DND-41 (cell line): Measurements from ENCODE around the gene AGAP2.

Experiments
- ATAC-seq: fragments of 200-7000 bp; cut with Tn5 transposase; 3 replicates; pipeline ENCODE4 v1.9.1; 2021; ENCODE audit warnings: low read depth; ENCODE audit not compliant: insufficient read depth
- DNase-seq: peaks from one replicate; pipeline ENCODE4 v3.0.0-alpha.2; 2020
- H2AFZ ChIP-seq: 2 replicates; pipeline ENCODE4 v1.6.0; 2012; ENCODE audit warnings: low read depth, low read length
- H3K27ac ChIP-seq: 2 replicates; pipeline ENCODE4 v1.5.1; 2012; ENCODE audit warnings: low read length, inconsistent platforms
- H3K27me3 ChIP-seq: fragments of 200-600 bp; sonication (generic); 2 replicates; pipeline ENCODE4 v1.6.0; 2012; ENCODE audit warnings: low read length, mild to moderate bottlenecking, inconsistent platforms; ENCODE audit not compliant: insufficient read depth, poor library complexity
- H3K36me3 ChIP-seq: 2 replicates; pipeline ENCODE4 v1.5.1; 2012; ENCODE audit warnings: low read length, inconsistent platforms; ENCODE audit not compliant: insufficient read depth
- H3K4me1 ChIP-seq: 2 replicates; pipeline ENCODE4 v1.5.1; 2012; ENCODE audit warnings: mild to moderate bottlenecking, low read length; ENCODE audit not compliant: insufficient read depth
- H3K4me2 ChIP-seq: 2 replicates; pipeline ENCODE4 v1.6.0; 2012; ENCODE audit warnings: mild to moderate bottlenecking, moderate library complexity, low read length, inconsistent platforms; ENCODE audit not compliant: insufficient read depth
- H3K4me3 ChIP-seq, 2 experiments: fragments of 200-600 bp in 1 of 2; shearing (Covaris generic) in 1 of 2; 2 replicates each; pipeline ENCODE4 v1.5.1; 2012 to 2016; ENCODE audit warnings: inconsistent platforms in 2 of 2, low read length in 2 of 2, mild to moderate bottlenecking in 2 of 2, low read depth in 1 of 2, moderate library complexity in 1 of 2
- H3K79me2 ChIP-seq: 2 replicates; pipeline ENCODE4 v1.6.0; 2012; ENCODE audit warnings: low read length, inconsistent platforms; ENCODE audit not compliant: insufficient read depth
- H3K9ac ChIP-seq: 2 replicates; pipeline ENCODE4 v1.6.0; 2012; ENCODE audit warnings: low read depth, mild to moderate bottlenecking, inconsistent platforms, low read length, moderate library complexity
- H3K9me3 ChIP-seq: 2 replicates; pipeline ENCODE4 v1.5.1; 2012; ENCODE audit warnings: low read length, moderate library complexity, mild to moderate bottlenecking, inconsistent platforms; ENCODE audit not compliant: insufficient read depth, severe bottlenecking
- H4K20me1 ChIP-seq: 2 replicates; pipeline ENCODE4 v1.6.0; 2012; ENCODE audit warnings: low read length; ENCODE audit not compliant: insufficient read depth
- CTCF ChIP-seq: IDR thresholded peaks from 2 replicates; pipeline ENCODE4 v1.5.1; 2012; ENCODE audit warnings: borderline replicate concordance, low read length, moderate library complexity, mild to moderate bottlenecking; ENCODE audit not compliant: poor library complexity, severe bottlenecking; ENCODE audit errors: extremely low read depth
- EZH2 ChIP-seq: IDR thresholded peaks from 3 replicates; pipeline ENCODE4 v1.6.1; 2012; ENCODE audit warnings: borderline replicate concordance, low read depth, mild to moderate bottlenecking, moderate library complexity, low read length, inconsistent platforms; ENCODE audit not compliant: severe bottlenecking

The AGAP2 gene

GRCh38 chr12:57777911-57778310 is 39.4 kb upstream of the AGAP2 start:
- no peak overlapping the region for H2AFZ ChIP-seq
- no peak for DNase-seq
- no peaks in the 10 kb centered on the region; the same call in 1 of the 2 replicates for H4K20me1 ChIP-seq
- ATAC-seq = no peak
- H3K4me3 ChIP-seq = no peak overlapping the region
- H3K27ac ChIP-seq = no peak overlapping the region
- no peaks in the 10 kb centered on the region for H3K9me3 ChIP-seq
- peaks cover 6% of the 10 kb centered on the region for H3K79me2 ChIP-seq
- no peak overlapping the region for H3K4me2 ChIP-seq
- H3K9ac ChIP-seq = no peak overlapping the region
- H3K27me3 ChIP-seq = no peaks in the 10 kb centered on the region
- peaks cover 8% of the 10 kb centered on the region; the same call in 1 of the 2 replicates for H3K36me3 ChIP-seq
- peaks cover 28% of the 10 kb centered on the region for H3K4me1 ChIP-seq
- TF ChIP-seq CTCF (no peak), EZH2 (no peak)

- no peak overlapping the region for H2AFZ ChIP-seq
- no peaks in the 10 kb centered on the region for H3K27me3 ChIP-seq
- TF ChIP-seq CTCF (no peak), EZH2 (no peak)
- no peak overlapping the region for H3K4me3 ChIP-seq
- peaks cover 6% of the 10 kb centered on the region for H3K79me2 ChIP-seq
- no peaks in the 10 kb centered on the region for H4K20me1 ChIP-seq
- H3K9ac ChIP-seq = no peak overlapping the region
- H3K4me2 ChIP-seq = no peak overlapping the region
- H3K27ac ChIP-seq = no peak overlapping the region
- peaks cover 30% of the 10 kb centered on the region for H3K4me1 ChIP-seq
- H3K9me3 ChIP-seq = no peaks in the 10 kb centered on the region
- DNase-seq (no peak), ATAC-seq (no peak)
- H3K36me3 ChIP-seq = peaks cover 6% of the 10 kb centered on the region; the same call in 1 of the 2 replicates
Measured at GRCh38 chr12:57777367-57777766, 38.8 kb upstream of the AGAP2 start.

GRCh38 chr12:57776247-57776587 is 37.7 kb upstream of the AGAP2 start:
- Histone ChIP-seq H3K27ac (no peak overlapping the region), H3K4me3 (no peak overlapping the region), H3K9me3 (no peaks in the 10 kb centered on the region), H3K9ac (no peak overlapping the region), H3K4me2 (no peak overlapping the region), H2AFZ (no peak overlapping the region), H3K79me2 (peaks cover 9% of the 10 kb centered on the region), H3K27me3 (no peaks in the 10 kb centered on the region), H3K4me1 (peaks cover 23% of the 10 kb centered on the region), H4K20me1 (no peaks in the 10 kb centered on the region), H3K36me3 (peaks cover 6% of the 10 kb centered on the region; the same call in 1 of the 2 replicates)
- ATAC-seq (no peak), DNase-seq (no peak)
- no peak for TF ChIP-seq CTCF
- TF ChIP-seq EZH2 = no peak
